NB4 (cell line): ENCODE measurements around the gene RAET1E.
"Not testable (repeated sequence)": the region's sequence is repeated elsewhere in the genome, so short reads cannot be mapped to it uniquely, and the experiment has no call there.

ENCODE experiments used
- DNase-seq: peaks from one replicate; pipeline ENCODE4 v3.0.0; 2010; ENCODE audit warnings: low read depth
- H3K4me3 ChIP-seq: one replicate; pipeline ENCODE4 v1.5.1; 2011; ENCODE audit warnings: mild to moderate bottlenecking, low read depth, low read length, moderate library complexity
- MYC ChIP-seq: IDR thresholded peaks from 2 replicates; pipeline ENCODE4 v1.6.1; 2011; ENCODE audit warnings: low read depth, low read length
- POLR2A ChIP-seq: IDR thresholded peaks from 2 replicates; pipeline ENCODE4 v1.6.1; 2011; ENCODE audit warnings: mild to moderate bottlenecking; ENCODE audit not compliant: insufficient read length; ENCODE audit errors: extremely low read depth
- TF ChIP-seq, protein P1 (sequence below): IDR thresholded peaks from one replicate; pipeline ENCODE4 v1.5.1; 2012; ENCODE audit warnings: low read depth, low read length
- TF ChIP-seq, protein P2 (sequence below): IDR thresholded peaks from 2 replicates; pipeline ENCODE4 v1.6.1; 2011; ENCODE audit warnings: low read depth, low read length

RAET1E gene, protein sequence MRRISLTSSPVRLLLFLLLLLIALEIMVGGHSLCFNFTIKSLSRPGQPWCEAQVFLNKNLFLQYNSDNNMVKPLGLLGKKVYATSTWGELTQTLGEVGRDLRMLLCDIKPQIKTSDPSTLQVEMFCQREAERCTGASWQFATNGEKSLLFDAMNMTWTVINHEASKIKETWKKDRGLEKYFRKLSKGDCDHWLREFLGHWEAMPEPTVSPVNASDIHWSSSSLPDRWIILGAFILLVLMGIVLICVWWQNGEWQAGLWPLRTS

DNA sequence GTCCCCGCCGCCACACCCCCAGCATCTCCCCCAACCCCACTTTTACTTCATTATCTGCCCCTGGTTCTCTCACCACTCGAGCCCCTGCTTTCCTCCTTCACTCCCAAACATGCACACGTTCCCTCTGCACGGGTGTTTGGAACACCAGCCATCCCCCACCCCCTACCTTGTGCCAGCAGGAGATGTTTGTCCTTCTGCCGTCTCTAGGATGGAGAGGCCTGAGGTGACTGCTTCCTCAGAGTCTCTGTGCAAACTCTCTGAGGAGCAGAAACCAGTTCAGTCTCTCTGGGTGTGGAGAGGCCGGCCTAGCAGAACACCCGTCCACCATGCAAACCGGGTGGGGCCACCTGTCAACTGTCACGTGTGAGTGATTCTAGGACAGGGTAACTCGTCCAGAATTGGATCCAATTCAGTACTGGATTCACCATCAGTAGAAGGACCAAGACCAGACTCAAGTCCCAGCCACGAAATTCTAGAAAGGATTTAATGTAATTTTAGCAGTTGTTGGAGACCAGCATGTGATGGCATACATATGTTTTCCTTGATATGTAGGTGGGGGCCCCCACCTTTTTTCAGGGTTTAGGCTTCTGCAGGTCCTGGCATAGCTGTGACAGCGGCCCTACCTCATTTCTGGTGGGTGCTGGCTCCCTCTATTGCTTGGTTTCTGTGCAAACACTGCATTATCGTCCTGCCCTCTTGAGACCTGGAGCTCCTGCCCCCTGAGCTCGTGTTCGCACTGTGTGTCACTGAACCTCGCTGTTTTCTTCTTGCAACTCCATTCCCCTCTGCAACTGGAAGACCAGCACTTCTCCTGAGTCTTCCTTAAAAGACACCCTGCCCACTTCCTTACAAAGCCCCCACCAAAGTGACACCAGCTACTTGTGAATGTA lies at the start of gene RAET1E:
Gene RAET1E (minus strand): TSS at position 259 of the 890 bp plus-strand sequence. CDS start 7,212 bp downstream, outside the sequence.
- TF ChIP-seq POLR2A (no peak), MYC (no peak)
- TF ChIP-seq, protein P1, sequence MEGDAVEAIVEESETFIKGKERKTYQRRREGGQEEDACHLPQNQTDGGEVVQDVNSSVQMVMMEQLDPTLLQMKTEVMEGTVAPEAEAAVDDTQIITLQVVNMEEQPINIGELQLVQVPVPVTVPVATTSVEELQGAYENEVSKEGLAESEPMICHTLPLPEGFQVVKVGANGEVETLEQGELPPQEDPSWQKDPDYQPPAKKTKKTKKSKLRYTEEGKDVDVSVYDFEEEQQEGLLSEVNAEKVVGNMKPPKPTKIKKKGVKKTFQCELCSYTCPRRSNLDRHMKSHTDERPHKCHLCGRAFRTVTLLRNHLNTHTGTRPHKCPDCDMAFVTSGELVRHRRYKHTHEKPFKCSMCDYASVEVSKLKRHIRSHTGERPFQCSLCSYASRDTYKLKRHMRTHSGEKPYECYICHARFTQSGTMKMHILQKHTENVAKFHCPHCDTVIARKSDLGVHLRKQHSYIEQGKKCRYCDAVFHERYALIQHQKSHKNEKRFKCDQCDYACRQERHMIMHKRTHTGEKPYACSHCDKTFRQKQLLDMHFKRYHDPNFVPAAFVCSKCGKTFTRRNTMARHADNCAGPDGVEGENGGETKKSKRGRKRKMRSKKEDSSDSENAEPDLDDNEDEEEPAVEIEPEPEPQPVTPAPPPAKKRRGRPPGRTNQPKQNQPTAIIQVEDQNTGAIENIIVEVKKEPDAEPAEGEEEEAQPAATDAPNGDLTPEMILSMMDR: no peak
- TF ChIP-seq, protein P2, sequence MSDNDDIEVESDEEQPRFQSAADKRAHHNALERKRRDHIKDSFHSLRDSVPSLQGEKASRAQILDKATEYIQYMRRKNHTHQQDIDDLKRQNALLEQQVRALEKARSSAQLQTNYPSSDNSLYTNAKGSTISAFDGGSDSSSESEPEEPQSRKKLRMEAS: no peak
- H3K4me3 ChIP-seq: no peak within 1 kb of the TSS
- no peak for DNase-seq

DNA sequence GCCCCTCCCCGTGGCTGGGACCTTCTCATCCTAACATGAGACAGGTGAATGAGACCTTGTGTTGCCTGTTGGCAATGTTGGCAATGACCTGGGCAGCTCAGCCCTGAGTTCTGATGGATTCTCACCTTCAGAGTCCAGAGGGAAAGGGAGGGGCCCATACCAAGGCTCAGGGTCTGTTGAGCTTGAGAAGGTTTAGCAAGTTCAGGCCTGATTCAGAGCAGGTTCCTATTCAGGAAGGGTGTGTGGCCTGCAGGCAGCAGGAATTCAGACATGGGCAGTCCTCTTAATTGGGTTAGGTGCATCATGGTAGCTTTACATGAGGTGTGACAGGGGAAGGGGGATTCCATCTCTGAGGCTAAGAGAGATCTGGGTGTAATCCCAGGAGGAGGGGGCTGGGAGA lies 49.6 kb upstream of the RAET1E start:
- not testable (repeated sequence) for H3K4me3 ChIP-seq, DNase-seq

DNA sequence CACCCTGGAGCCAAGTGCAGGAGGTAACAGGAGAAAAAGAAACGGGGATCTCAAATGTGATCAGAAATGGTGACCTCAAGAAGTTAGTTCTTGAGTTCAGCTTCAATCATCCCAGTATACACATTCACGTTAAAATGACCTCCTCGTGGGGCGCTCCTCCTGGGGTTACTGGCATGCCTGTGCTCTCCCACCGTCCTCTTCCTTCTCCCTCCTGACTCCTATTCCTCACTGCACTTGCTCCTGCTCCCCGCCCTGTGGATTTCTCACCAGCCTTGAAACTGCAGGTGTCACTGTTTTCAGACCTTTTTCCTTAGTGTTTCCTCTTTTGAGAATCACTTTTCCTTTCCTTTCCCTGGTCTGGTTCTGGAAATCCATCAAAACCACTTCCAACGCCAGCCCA lies 48.7 kb upstream of the RAET1E start:
- not testable (repeated sequence) for H3K4me3 ChIP-seq, DNase-seq

DNA sequence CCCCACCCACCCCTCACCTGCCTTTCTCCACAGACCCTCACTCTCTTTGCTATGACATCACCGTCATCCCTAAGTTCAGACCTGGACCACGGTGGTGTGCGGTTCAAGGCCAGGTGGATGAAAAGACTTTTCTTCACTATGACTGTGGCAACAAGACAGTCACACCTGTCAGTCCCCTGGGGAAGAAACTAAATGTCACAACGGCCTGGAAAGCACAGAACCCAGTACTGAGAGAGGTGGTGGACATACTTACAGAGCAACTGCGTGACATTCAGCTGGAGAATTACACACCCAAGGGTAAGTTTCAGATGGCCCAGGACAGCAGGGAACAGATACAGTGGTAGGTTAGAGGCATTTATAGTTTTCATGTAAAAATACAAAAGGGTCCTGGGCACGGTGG lies 47.4 kb upstream of the RAET1E start:
- DNase-seq, H3K4me3 ChIP-seq: not testable (repeated sequence)

DNA sequence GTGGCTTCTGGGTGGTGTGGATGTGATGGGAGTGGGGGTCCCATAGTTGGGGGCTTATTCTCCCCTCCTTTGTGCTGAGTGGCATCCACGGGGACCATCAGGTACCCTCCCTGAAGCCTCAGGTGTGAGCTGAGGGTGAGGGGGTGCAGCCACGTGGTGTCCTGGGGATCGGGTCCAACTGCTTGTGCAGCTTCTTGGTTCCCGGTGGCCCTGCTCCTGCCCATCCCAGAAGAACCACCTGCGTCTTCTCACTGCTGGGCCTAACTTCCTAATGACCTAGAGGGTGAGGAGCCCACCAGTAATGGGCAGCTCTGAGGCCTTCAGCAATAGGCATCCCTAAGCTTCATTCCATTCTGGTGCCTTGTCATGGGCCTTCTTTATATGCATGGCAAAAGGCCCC lies 45.4 kb upstream of the RAET1E start:
- not testable (repeated sequence) for H3K4me3 ChIP-seq, DNase-seq

DNA sequence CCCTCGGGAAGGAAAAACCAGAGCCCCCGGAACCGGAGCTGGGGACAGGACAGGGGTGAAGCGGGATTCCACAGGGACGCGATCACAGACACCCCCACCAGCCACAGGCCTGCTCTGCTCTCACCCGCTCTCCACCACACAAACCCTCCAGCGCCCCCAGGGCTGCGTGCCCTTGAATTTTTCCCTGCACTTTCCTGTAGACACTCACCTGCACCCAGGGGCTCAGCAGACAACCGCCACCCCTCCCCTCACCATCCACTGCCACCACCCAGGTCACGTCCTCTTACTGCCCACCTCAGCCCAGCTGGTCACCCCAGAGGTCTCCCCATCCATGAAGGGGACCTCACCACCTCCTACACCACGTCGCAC lies 44.5 kb upstream of the RAET1E start:
- TF ChIP-seq POLR2A (no peak), MYC (no peak)
- TF ChIP-seq, protein P1: no peak
- TF ChIP-seq, protein P2: no peak
- no peak for DNase-seq
- H3K4me3 ChIP-seq: no peak overlapping the region

DNA sequence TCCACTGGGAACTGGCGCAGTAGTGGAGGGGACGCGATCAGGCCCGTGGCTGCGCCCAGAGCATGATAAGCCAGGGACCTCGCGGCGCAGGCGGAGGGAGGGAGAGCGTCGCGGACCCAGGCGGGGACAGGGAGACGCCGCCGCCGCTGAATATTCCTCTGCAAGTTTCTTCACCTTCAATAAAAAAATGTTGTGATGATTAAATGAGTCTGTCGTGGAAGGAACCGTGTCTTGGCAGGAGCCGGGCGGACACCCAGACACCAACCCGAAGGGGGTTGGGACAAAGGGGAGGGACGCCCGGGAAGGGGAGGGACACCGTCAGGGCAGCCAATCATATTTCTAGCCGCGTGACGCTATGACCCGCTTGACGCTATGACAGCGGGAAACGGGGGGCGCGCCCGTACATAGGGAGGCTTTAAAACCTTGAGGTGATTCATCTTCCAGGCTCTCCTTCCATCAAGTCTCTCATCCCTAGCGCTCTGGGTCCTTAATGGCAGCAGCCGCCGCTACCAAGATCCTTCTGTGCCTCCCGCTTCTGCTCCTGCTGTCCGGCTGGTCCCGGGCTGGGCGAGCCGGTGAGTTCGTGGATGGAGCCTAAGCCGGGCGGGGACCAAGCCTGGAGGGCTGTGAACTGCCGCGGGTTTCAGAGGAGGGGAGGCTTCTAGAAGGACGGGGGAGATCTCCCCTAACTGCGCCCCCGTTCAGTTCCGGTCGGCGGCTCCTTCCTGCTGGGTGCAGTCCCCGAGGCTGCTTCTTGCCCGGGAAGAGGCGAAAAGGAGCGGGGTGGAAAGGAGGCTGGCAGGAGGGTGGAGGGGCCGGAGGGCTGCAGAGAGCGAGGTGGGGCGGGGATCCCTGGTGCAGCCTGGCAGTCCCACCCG lies 43.9 kb upstream of the RAET1E start, which contains the start of gene ULBP2:
Gene ULBP2 (plus strand): TSS at position 432 of the 878 bp plus-strand sequence. CDS start 59 bp downstream, at position 491.
- TF ChIP-seq, protein P1: no peak
- TF ChIP-seq, protein P2: no peak
- TF ChIP-seq POLR2A: no peak
- TF ChIP-seq MYC: no peak
- peak within 1 kb of the TSS; percentile 25 for H3K4me3 ChIP-seq
- peak; percentile 81 for DNase-seq

DNA sequence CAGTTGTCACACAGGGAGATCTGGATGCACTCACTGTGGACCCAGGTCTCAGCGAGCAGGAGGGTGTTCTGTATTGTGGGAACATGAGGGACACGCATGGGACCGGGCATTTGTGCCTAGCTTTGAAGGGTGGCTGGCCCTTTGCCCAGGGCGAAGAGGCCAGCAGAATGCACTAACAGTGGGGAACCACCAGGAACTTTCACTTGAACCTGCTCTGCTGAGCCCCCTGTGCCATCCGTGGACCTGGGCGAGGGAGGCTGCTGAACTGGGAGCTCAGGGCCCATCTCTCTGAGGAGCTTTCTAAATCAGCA lies 42.7 kb upstream of the RAET1E start:
- H3K4me3 ChIP-seq: no peak overlapping the region
- TF ChIP-seq, protein P1: no peak
- TF ChIP-seq, protein P2: no peak
- TF ChIP-seq MYC (no peak), POLR2A (no peak)
- no peak for DNase-seq
